MCF 10A (cell line): ENCODE results near the gene ELK3. TPM values are rescaled to one million over a fixed set of nuclear protein-coding genes. Genes with fewer than 3 reads are reported as not detected.

ENCODE experiments used
- BruUV-seq: library from RNA; stranded (reverse); fragments of 400-500 nt; replicated peaks from 2 replicates; lab custom pipeline; 2021; lab: Mats Ljungman, UMichigan
- CTCF ChIA-PET: fragments of 300-600 bp; sonication (Branson Sonifier 250); formaldehyde crosslinking; extraction: SDS; loops from one replicate; lab custom pipeline; 2021; ENCODE audit warnings: antibody characterized with exemption, inconsistent platforms; lab: Yijun Ruan, JAX
- POLR2A ChIA-PET: fragments of 300-600, 350-650 bp; sonication (Branson Sonifier 250); formaldehyde crosslinking; extraction: SDS; loops from one replicate; lab custom pipeline; 2020; ENCODE audit warnings: antibody characterized with exemption, inconsistent platforms; lab: Yijun Ruan, JAX
- DNase-seq: peaks from one replicate; pipeline ENCODE4 v3.0.0-alpha.2; 2018; ENCODE audit not compliant: unreplicated experiment
- H3K27ac Mint-ChIP-seq: one replicate; pipeline ENCODE4 v1.8.0; 2022; ENCODE audit warnings: mild to moderate bottlenecking, low read depth, mixed read lengths; ENCODE audit not compliant: unreplicated experiment
- H3K27me3 Mint-ChIP-seq: one replicate; pipeline ENCODE4 v1.8.0; 2022; ENCODE audit warnings: mixed read lengths; ENCODE audit not compliant: insufficient read depth, unreplicated experiment
- H3K36me3 Mint-ChIP-seq: one replicate; pipeline ENCODE4 v1.8.0; 2022; ENCODE audit warnings: mild to moderate bottlenecking, moderate library complexity, mixed read lengths; ENCODE audit not compliant: insufficient read depth, unreplicated experiment
- H3K4me1 Mint-ChIP-seq: one replicate; pipeline ENCODE4 v1.8.0; 2022; ENCODE audit warnings: mixed read lengths; ENCODE audit not compliant: insufficient read depth, unreplicated experiment
- H3K4me3 Mint-ChIP-seq: one replicate; pipeline ENCODE4 v1.8.0; 2022; ENCODE audit warnings: mild to moderate bottlenecking, moderate library complexity, mixed read lengths; ENCODE audit not compliant: unreplicated experiment
- H3K9me3 Mint-ChIP-seq: one replicate; pipeline ENCODE4 v1.8.0; 2022; ENCODE audit warnings: mixed read lengths; ENCODE audit not compliant: unreplicated experiment
- intact Hi-C: fragments of 100-400 bp; cut with micrococcal nuclease; formaldehyde crosslinking; loops from 2 replicates; pipeline ENCODE4 v1.14.1; 2022
- total RNA-seq: library from RNA; stranded (reverse); gene quantifications from 2 replicates; pipeline ENCODE4 v1.2.3, GENCODE V29; 2022
- TF ChIP-seq, protein P1 (sequence below): fragments of 200-600 bp; IDR thresholded peaks from one replicate; pipeline ENCODE4 v1.8.0; 2022; ENCODE audit warnings: antibody characterized with exemption, mild to moderate bottlenecking; ENCODE audit not compliant: unreplicated experiment

The ELK3 gene
- total RNA-seq, 1 experiment from 2014 or later: 50.1 TPM

DNA sequence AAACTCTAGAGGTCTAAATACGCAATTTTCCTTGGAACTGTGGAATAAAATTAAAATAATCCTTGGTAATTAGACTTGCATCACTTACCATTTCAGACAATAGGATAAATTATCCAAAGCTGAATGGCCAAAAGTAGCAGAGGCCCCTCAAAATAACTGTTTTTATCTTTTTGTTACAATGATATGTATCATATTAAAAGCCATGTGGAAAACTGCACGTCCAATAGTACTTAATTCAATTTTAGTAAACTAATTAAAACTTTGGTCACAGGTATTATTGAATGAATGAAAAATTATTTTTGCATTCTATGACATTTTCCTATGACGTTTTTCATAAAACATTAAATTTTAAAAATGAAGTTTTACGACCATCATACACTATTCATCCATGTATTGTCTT is 107.6 kb downstream of the ELK3 start:
- Mint-ChIP-seq H3K9me3 (no peaks in the 10 kb centered on the region), H3K27me3 (no peaks in the 10 kb centered on the region), H3K27ac (no peak overlapping the region), H3K36me3 (peaks cover 43% of the 10 kb centered on the region), H3K4me3 (no peak overlapping the region), H3K4me1 (no peaks in the 10 kb centered on the region)
- TF ChIP-seq, protein P1, sequence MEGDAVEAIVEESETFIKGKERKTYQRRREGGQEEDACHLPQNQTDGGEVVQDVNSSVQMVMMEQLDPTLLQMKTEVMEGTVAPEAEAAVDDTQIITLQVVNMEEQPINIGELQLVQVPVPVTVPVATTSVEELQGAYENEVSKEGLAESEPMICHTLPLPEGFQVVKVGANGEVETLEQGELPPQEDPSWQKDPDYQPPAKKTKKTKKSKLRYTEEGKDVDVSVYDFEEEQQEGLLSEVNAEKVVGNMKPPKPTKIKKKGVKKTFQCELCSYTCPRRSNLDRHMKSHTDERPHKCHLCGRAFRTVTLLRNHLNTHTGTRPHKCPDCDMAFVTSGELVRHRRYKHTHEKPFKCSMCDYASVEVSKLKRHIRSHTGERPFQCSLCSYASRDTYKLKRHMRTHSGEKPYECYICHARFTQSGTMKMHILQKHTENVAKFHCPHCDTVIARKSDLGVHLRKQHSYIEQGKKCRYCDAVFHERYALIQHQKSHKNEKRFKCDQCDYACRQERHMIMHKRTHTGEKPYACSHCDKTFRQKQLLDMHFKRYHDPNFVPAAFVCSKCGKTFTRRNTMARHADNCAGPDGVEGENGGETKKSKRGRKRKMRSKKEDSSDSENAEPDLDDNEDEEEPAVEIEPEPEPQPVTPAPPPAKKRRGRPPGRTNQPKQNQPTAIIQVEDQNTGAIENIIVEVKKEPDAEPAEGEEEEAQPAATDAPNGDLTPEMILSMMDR: no peak
- no peak for DNase-seq
- ChIA-PET POLR2A (no interaction called here), CTCF (interaction anchor here (0.6 kb wide), 1 partner anchor 70 kb away, joined by 5 read pairs; no protein-coding TSS in a partner anchor)
- no TSS peak for BruUV-seq
- intact Hi-C loops: no loop called here

DNA sequence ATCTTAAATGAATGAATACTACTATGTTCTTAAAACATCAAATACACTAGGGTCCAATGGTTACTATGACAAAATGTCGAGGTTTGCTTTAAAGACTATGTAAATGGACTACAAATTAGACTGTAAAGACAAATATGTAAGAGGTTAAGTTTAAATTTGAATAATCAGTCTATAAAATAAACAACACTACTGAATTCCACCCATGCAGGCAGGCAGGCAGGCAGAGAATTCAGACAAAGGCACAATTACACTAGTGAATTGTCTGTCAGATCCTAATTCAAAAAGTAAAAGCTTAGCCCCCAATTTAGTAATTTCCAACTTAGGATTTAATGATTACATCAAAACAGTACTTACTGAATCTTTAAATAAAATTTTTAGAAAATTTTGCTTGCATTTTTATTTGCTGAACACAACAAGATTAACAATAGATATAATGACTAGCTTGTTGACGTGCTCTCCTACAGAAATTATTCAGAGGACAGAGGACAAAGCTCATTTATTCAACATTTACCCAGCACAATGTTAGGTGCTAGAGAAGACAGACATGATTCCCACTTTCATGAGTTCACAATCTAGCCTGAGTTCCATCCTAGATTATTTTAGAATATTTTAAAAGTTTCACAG is 108.6 kb downstream of the ELK3 start:
- Mint-ChIP-seq H3K9me3 (no peaks in the 10 kb centered on the region), H3K4me1 (no peaks in the 10 kb centered on the region), H3K36me3 (peaks cover 43% of the 10 kb centered on the region), H3K27me3 (no peaks in the 10 kb centered on the region), H3K4me3 (no peak overlapping the region), H3K27ac (no peak overlapping the region)
- ChIA-PET CTCF (interaction anchor here (1.6 kb wide), 1 partner anchor 214 kb away, joined by 3 read pairs; no protein-coding TSS in a partner anchor), POLR2A (interaction anchor here (0.5 to 1.6 kb wide), 6 partner anchors 8 to 927 kb away, joined by 3 to 6 read pairs (median 3); partner anchors contain the start of gene CDK17)
- TF ChIP-seq, protein P1: no peak
- intact Hi-C loops: no loop called here
- BruUV-seq: no TSS peak
- DNase-seq: no peak

DNA sequence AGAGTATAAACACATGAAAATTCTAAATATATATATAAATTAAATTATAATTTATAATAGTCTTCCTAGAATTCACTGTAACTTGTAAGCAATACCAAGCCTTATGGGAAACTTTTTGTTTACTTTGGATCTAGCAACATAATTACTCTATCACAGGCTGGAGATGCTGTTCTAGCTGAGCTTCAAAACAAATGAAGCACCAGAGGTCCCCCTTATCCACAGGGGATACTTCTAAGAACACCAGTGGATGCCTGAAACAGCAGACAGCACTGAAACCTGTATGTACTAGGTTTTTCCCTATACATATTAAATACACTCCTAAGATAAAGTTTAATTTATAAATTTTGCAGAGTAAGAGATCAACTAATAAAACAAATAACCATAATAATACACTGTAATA is 109.5 kb downstream of the ELK3 start:
- peaks cover 43% of the 10 kb centered on the region for H3K36me3 Mint-ChIP-seq
- TF ChIP-seq, protein P1: no peak
- H3K9me3 Mint-ChIP-seq: no peaks in the 10 kb centered on the region
- CTCF ChIA-PET: interaction anchor here (1.6 kb wide), 1 partner anchor 213 kb away, joined by 3 read pairs; no protein-coding TSS in a partner anchor
- H3K27ac Mint-ChIP-seq: no peak overlapping the region
- no peak overlapping the region for H3K4me3 Mint-ChIP-seq
- no peak for DNase-seq
- no peaks in the 10 kb centered on the region for H3K27me3 Mint-ChIP-seq
- no TSS peak for BruUV-seq
- POLR2A ChIA-PET: interaction anchor here (0.5 to 1.6 kb wide), 3 partner anchors 9 to 928 kb away, joined by 3 to 6 read pairs (median 3); no protein-coding TSS in a partner anchor
- intact Hi-C loops: no loop called here
- no peaks in the 10 kb centered on the region for H3K4me1 Mint-ChIP-seq

- Mint-ChIP-seq H3K27ac (no peak overlapping the region), H3K9me3 (no peaks in the 10 kb centered on the region), H3K4me1 (no peaks in the 10 kb centered on the region), H3K4me3 (no peak overlapping the region), H3K36me3 (peaks cover 32% of the 10 kb centered on the region), H3K27me3 (no peaks in the 10 kb centered on the region)
- TF ChIP-seq, protein P1: no peak
- POLR2A ChIA-PET: no interaction called here
- DNase-seq: no peak
- BruUV-seq: no TSS peak
- intact Hi-C loops: no loop called here
- CTCF ChIA-PET: interaction anchor here (0.6 kb wide), 1 partner anchor 131 kb away, joined by 3 read pairs; no protein-coding TSS in a partner anchor
Observed at GRCh38 chr12:96305665-96306064, 111.5 kb downstream of the ELK3 start.
